GM12874 (cell line): ENCODE data around the gene MRPL57.

Experiments used
- TF ChIP-seq, protein P1 (sequence below): IDR thresholded peaks from 2 replicates; pipeline ENCODE4 v1.5.1; 2011; ENCODE audit warnings: low read depth, mild to moderate bottlenecking, control low read depth, low read length, moderate library complexity; ENCODE audit not compliant: insufficient read depth

MRPL57 gene

DNA sequence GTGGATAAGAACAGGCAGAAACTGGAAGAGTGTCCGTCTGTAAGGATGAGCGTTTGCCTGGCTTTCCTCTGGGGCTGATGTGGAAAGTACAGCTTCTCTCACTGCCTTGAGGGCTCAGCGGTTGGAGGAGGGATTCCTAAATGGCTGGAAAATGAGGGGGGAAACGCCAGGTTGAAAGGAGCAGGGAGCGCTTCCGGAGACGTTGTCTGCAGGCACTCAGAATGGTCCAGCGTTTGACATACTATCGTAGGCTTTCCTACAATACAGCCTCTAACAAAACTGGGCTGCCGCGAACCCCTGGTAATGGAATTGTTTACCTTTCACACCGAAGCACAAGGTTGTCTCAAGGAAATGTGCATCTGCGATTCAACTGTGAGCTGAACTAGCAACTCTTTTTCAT, 39.9 kb downstream of the MRPL57 start:
- TF ChIP-seq, protein P1, sequence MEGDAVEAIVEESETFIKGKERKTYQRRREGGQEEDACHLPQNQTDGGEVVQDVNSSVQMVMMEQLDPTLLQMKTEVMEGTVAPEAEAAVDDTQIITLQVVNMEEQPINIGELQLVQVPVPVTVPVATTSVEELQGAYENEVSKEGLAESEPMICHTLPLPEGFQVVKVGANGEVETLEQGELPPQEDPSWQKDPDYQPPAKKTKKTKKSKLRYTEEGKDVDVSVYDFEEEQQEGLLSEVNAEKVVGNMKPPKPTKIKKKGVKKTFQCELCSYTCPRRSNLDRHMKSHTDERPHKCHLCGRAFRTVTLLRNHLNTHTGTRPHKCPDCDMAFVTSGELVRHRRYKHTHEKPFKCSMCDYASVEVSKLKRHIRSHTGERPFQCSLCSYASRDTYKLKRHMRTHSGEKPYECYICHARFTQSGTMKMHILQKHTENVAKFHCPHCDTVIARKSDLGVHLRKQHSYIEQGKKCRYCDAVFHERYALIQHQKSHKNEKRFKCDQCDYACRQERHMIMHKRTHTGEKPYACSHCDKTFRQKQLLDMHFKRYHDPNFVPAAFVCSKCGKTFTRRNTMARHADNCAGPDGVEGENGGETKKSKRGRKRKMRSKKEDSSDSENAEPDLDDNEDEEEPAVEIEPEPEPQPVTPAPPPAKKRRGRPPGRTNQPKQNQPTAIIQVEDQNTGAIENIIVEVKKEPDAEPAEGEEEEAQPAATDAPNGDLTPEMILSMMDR: no peak

DNA sequence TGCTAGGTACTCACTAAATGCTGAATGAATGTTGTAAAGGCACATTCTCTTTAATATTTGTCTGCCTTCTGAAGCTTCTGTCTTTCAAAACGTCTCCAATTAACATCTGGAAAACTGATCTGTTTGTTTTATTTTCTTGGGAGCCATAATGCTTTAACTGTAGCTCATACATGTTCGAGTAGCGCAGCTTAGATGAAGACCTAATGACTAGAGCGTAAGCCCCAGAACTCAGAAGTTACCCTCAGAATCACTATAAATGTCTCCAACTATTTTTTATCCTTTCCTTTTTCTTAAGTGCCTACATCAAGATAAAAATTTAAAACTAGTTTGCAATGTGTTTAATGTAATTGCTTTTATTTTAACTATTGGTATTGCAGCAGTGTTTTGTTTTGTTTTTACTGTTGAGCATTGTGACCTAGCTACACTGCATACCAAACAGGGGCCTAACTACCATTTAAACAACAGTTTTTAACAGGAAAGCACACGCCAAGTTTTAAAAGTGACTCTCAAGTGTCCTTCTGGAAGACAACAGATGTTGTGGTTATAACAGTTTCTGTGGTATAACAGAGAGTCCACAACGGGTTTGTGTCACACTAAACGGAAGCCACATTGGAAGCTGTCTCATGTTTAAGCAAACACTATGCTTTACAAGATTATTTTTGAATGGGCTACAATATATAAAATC, 42.0 kb downstream of the MRPL57 start:
- TF ChIP-seq, protein P1: no peak

DNA sequence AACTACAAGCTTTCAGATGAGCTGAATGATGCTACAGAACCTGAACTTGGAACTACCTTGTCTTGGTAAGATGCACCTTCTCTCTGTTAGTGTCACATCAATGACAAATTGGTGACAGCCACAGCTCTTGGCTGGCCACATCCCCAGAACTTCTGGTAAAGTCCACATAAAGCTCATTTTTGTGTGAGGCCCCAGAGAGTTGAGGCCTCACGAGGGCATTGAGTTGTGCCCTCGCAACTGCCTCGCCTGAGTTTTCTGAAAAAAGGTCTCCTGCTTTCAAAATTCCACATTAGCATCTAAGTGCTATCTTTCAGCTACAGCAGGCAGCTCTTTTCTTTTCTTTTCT, 42.6 kb downstream of the MRPL57 start:
- TF ChIP-seq, protein P1: no peak

DNA sequence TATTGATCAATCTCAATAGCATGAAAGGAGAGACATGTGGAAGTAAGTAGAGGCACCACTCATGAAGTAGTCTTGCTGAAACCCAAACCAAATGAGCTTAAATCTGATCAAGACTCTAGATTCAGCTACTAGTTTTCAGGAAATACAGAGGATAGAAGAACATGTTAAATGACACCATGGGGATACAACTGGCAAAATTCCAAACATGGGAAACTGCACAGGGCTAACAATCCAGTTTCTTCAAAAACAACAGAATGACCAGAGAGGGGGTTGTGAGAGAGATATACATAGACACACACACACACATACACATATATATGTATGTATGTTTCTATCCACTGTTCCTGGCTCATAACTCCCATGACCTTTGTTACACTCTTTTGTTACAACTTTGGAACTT, 44.8 kb downstream of the MRPL57 start:
- TF ChIP-seq, protein P1: no peak

DNA sequence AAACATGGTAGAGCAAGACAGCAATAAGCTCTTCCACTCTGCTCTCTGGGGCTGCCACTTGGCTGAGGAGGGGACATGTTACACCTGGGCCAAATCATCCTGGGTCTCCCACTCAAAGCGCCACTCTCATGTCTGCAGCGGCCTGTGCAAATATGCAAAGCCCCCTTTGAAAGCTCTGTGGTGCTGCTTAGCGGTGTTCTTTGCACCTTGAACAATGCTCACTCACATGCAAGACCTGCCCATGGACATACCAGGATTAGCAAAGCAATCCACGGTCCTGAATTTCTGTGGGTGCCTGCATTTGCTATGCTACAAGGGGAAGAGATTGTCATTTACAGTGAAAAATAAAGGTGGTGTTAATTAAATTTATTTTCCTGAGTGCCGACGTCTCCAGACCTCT, 48.6 kb downstream of the MRPL57 start:
- TF ChIP-seq, protein P1: no peak

DNA sequence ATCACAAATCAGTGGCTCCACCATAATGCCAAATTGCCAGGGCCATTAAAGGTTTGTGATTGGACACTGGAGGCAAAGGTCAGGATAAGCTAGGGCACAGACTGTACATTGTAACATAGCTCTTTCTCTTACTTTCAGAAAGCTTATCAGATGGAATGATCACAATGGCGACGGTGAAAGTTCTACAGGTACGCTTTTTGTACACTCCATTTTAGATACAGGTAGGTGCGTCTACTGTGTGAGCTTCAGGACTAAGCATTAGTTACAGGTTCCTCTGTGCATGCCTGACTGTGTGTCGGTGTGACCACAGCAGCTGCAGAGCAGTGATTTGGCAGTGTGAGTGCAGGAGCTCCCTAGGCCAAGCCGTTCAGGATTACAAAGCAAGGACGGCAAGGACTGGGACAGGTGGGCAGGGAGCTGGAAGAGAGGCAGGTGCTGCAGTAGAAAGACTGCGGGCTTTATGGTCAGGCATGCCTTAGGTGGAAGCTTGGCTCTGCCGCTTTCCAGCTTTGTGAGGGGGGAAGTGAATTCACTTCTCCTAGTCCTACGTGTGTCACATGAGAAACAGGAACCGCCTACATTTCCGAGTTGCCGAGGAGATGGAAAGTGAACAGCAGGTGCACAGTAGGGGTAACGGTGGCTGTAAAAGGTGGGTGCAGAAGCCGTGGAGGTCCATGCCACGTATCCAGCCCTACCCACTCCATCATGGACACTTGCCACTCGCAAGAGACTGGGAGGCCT, 49.6 kb downstream of the MRPL57 start:
- TF ChIP-seq, protein P1: no peak

DNA sequence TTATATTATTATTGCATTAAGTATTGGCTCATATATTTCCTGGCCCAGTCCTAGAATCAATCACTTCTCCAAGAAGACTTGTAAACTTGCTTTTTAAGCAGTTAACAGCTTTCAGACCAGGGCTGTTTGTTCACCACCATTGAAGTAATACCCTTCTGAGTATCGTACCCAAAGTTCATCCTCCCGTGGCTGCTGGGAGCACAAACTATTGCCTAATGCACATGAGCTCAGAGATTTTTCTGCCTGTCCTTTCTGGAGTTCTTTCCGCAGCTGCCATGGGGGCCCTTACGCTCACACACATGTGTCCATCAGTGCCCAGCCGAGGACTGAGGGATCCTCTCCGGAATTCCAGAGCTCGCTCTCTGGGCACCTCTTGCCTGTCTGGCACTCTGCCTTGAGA, 51.5 kb downstream of the MRPL57 start:
- TF ChIP-seq, protein P1: no peak
